ENCODE results near the gene RBP7.

Gene RBP7
- long read RNA-seq = 0 reads

- peak within 1 kb of the TSS; percentile 33 for H3K4me3 ChIP-seq (replicated peaks; ENCODE audit: insufficient read depth, low read length)
- no peak within 1 kb of the TSS for H3K27ac ChIP-seq (replicated peaks)
- peaks cover 13% of the 10 kb centered on the region for H3K27me3 ChIP-seq (ENCODE audit: insufficient read depth, poor library complexity, severe bottlenecking)
- TF ChIP-seq SPI1 (IDR thresholded peaks at IDR 0.05; ENCODE audit: borderline replicate concordance, low read depth) (peak; percentile 21; the same call in 1 of the 2 replicates), GABPA (IDR thresholded peaks at IDR 0.05; ENCODE audit: low read depth) (no peak)
- peak in 1 of 2 experiments; percentile 36 for DNase-seq (ENCODE audit: low read depth in 1 of 2, low spot score in 1 of 2)
These were observed at the start of gene RBP7 for GRCh38 chr1:9996624-9997582. RBP7 (plus strand) TSS chr1:9997228; CDS start chr1:9997259, 31 bp downstream.

- Histone ChIP-seq H3K27ac (replicated peaks) (no peak overlapping the region), H3K27me3 (ENCODE audit: insufficient read depth, poor library complexity, severe bottlenecking) (no peaks in the 10 kb centered on the region), H3K4me3 (replicated peaks; ENCODE audit: insufficient read depth, low read length) (no peak overlapping the region)
- DNase-seq (ENCODE audit: low read depth in 1 of 2, low spot score in 1 of 2) = no peak
- TF ChIP-seq REST (IDR thresholded peaks at IDR 0.05; ENCODE audit: insufficient replicate concordance, low read depth) = no peak
- no peak for TF ChIP-seq GABPA (IDR thresholded peaks at IDR 0.05; ENCODE audit: low read depth)
- TF ChIP-seq CTCF (IDR thresholded peaks at IDR 0.05; ENCODE audit: insufficient read depth, low read length) = no peak
- TF ChIP-seq POLR2AphosphoS5 (IDR thresholded peaks at IDR 0.05; ENCODE audit: low read depth) = no peak
- TF ChIP-seq SPI1 (IDR thresholded peaks at IDR 0.05; ENCODE audit: borderline replicate concordance, low read depth) = no peak
These were observed 39.3 kb upstream of the RBP7 start for GRCh38 chr1:9957726-9958125.

- no peak overlapping the region for H3K4me3 ChIP-seq (replicated peaks; ENCODE audit: insufficient read depth, low read length)
- no peak for TF ChIP-seq REST (IDR thresholded peaks at IDR 0.05; ENCODE audit: insufficient replicate concordance, low read depth)
- no peak for TF ChIP-seq SPI1 (IDR thresholded peaks at IDR 0.05; ENCODE audit: borderline replicate concordance, low read depth)
- no peak for TF ChIP-seq CTCF (IDR thresholded peaks at IDR 0.05; ENCODE audit: insufficient read depth, low read length)
- TF ChIP-seq POLR2AphosphoS5 (IDR thresholded peaks at IDR 0.05; ENCODE audit: low read depth) = no peak
- no peak for TF ChIP-seq GABPA (IDR thresholded peaks at IDR 0.05; ENCODE audit: low read depth)
- H3K27ac ChIP-seq (replicated peaks) = no peak overlapping the region
- no peak for DNase-seq (ENCODE audit: low read depth in 1 of 2, low spot score in 1 of 2)
- no peaks in the 10 kb centered on the region for H3K27me3 ChIP-seq (ENCODE audit: insufficient read depth, poor library complexity, severe bottlenecking)
These were observed 37.0 kb upstream of the RBP7 start for GRCh38 chr1:9960011-9960410.

GRCh38 chr1:9960706-9961562 lies 36.1 kb upstream of the RBP7 start:
- H3K27ac ChIP-seq (replicated peaks) = no peak overlapping the region

More at GRCh38 chr1:9960706-9961562, 36.1 kb upstream of the RBP7 start:
- H3K4me3 ChIP-seq (replicated peaks; ENCODE audit: insufficient read depth, low read length) = no peak overlapping the region
- DNase-seq (ENCODE audit: low read depth in 1 of 2, low spot score in 1 of 2) = no peak
- H3K27me3 ChIP-seq (ENCODE audit: insufficient read depth, poor library complexity, severe bottlenecking) = no peaks in the 10 kb centered on the region
- no peak for TF ChIP-seq CTCF (IDR thresholded peaks at IDR 0.05; ENCODE audit: insufficient read depth, low read length)
- no peak for TF ChIP-seq SPI1 (IDR thresholded peaks at IDR 0.05; ENCODE audit: borderline replicate concordance, low read depth)
- no peak for TF ChIP-seq REST (IDR thresholded peaks at IDR 0.05; ENCODE audit: insufficient replicate concordance, low read depth)
- no peak for TF ChIP-seq POLR2AphosphoS5 (IDR thresholded peaks at IDR 0.05; ENCODE audit: low read depth)
- TF ChIP-seq GABPA (IDR thresholded peaks at IDR 0.05; ENCODE audit: low read depth) = no peak
